ENCODE measurements around the gene NDEL1.

GRCh38 chr17:8504460-8505207 lies 69.0 kb downstream of the NDEL1 start:
- no peak for TF ChIP-seq CTCF (IDR thresholded peaks at IDR 0.05; ENCODE audit: borderline replicate concordance, extremely low read depth, low read length, poor library complexity, severe bottlenecking)
- no peak for TF ChIP-seq EZH2 (IDR thresholded peaks at IDR 0.05; ENCODE audit: borderline replicate concordance, low read depth, low read length, severe bottlenecking)

Measured in DND-41 (cell line).